Endothelial cell of umbilical vein (primary cell): ENCODE measurements around the gene PDPK1. TPM values are rescaled to one million over a fixed set of nuclear protein-coding genes. Genes with fewer than 3 reads are reported as not detected.
"Not testable (repeated sequence)": the region's sequence is repeated elsewhere in the genome, so short reads cannot be mapped to it uniquely, and the experiment has no call there.

Experiments
- BruUV-seq: library from RNA; stranded (reverse); fragments of 400-500 nt; replicated peaks from 2 replicates; lab custom pipeline; 2021; lab: Mats Ljungman, UMichigan
- CTCF ChIA-PET: fragments of 300-600, 350-600 bp; sonication (Branson Sonifier 250); formaldehyde crosslinking; loops from one replicate; lab custom pipeline; 2021; ENCODE audit warnings: antibody characterized with exemption, inconsistent platforms; lab: Charles Lee
- POLR2A ChIA-PET: fragments of 300-600, 350-600 bp; sonication (Branson Sonifier 250); formaldehyde crosslinking; loops from one replicate; lab custom pipeline; 2021; ENCODE audit warnings: antibody characterized with exemption, inconsistent platforms; lab: Charles Lee
- DNase-seq: peaks from one replicate; pipeline ENCODE4 v3.0.0-alpha.2; 2011; ENCODE audit warnings: low read depth, low spot score
- FAIRE-seq: peaks from 2 replicates; lab custom pipeline; 2011; peaks lifted over from hg19 to GRCh38; lab: Jason Lieb, UNC
- H2AFZ ChIP-seq: 2 replicates; pipeline ENCODE4 v1.6.0; 2012; ENCODE audit warnings: low read depth, low read length, control low read depth, inconsistent platforms
- H3K27ac ChIP-seq: 2 replicates; pipeline ENCODE4 v1.5.1; 2011; ENCODE audit warnings: low read depth, mild to moderate bottlenecking, control low read depth, low read length, moderate library complexity; ENCODE audit not compliant: insufficient read depth
- H3K27me3 ChIP-seq, 2 experiments: 2 replicates each; pipeline versions ENCODE4 v1.6.0 to v1.6.1; 2011; ENCODE audit warnings: low read length in 2 of 2, mixed read lengths in 1 of 2; ENCODE audit not compliant: control insufficient read depth in 2 of 2, insufficient read depth in 2 of 2
- H3K36me3 ChIP-seq, 2 experiments: 2 replicates in 1 of 2; 3 replicates in 1 of 2; pipeline ENCODE4 v1.5.1; 2011; ENCODE audit warnings: low read length in 2 of 2, mild to moderate bottlenecking in 1 of 2, moderate library complexity in 1 of 2; ENCODE audit not compliant: control insufficient read depth in 2 of 2, insufficient read depth in 2 of 2; ENCODE audit errors: extremely low read depth in 1 of 2
- H3K4me1 ChIP-seq: 3 replicates; pipeline ENCODE4 v1.5.1; 2011; ENCODE audit warnings: mild to moderate bottlenecking, low read length; ENCODE audit not compliant: control insufficient read depth, insufficient read depth; ENCODE audit errors: extremely low read depth
- H3K4me2 ChIP-seq: 2 replicates; pipeline ENCODE4 v1.6.1; 2011; ENCODE audit warnings: low read length, control low read depth, mixed read lengths; ENCODE audit not compliant: insufficient read depth
- H3K4me3 ChIP-seq, 3 experiments: fragments of 200-600 bp in 1 of 3; sonication (generic), shearing (Covaris generic) in 1 of 3; replicated peaks in 1 of 3; 2 replicates each; pipeline ENCODE4 v1.5.1; 2011 to 2016; ENCODE audit warnings: control low read depth in 3 of 3, low read length in 3 of 3, mild to moderate bottlenecking in 2 of 3, inconsistent platforms in 1 of 3, low read depth in 1 of 3, moderate library complexity in 1 of 3; ENCODE audit not compliant: insufficient read depth in 1 of 3
- H3K79me2 ChIP-seq: 2 replicates; pipeline ENCODE4 v1.6.0; 2012; ENCODE audit warnings: low read length, inconsistent platforms; ENCODE audit not compliant: control insufficient read depth, insufficient read depth
- H3K9ac ChIP-seq: replicated peaks from 2 replicates; pipeline ENCODE3; 2011; ENCODE audit warnings: low read length, control low read depth; ENCODE audit not compliant: insufficient read depth; ENCODE audit errors: extremely low read depth
- H3K9me1 ChIP-seq: replicated peaks from 3 replicates; pipeline ENCODE4 v1.6.0; 2011; ENCODE audit warnings: mild to moderate bottlenecking, low read length; ENCODE audit not compliant: control insufficient read depth, insufficient read depth; ENCODE audit errors: extremely low read depth
- H3K9me3 ChIP-seq: replicated peaks from 2 replicates; pipeline ENCODE4 v1.5.1; 2012; ENCODE audit warnings: low read length, inconsistent platforms; ENCODE audit not compliant: control insufficient read depth, insufficient read depth
- H4K20me1 ChIP-seq: replicated peaks from 2 replicates; pipeline ENCODE3; 2011; ENCODE audit warnings: mild to moderate bottlenecking, low read length; ENCODE audit not compliant: control insufficient read depth, insufficient read depth; ENCODE audit errors: extremely low read depth
- dilution Hi-C: fragments of 300-500 bp; cut with MboI; formaldehyde crosslinking; loops from one replicate; pipeline ENCODE4 v1.15.0; 2019; ENCODE audit warnings: low sequenced_read_pairs; ENCODE audit not compliant: extremely low pct_ligation_motif_present
- intact Hi-C: fragments of 100-400 bp; cut with micrococcal nuclease; formaldehyde crosslinking; loops from one replicate; pipeline ENCODE4 v1.10.0; 2022
- polyA plus RNA-seq, 4 experiments: library from polyadenylated mRNA; depleted of rRNA in 3 of 4; stranded (reverse) in 3 of 4; unstranded in 1 of 4; fragments of >200 nt; gene quantifications; 2 replicates each; pipeline versions ENCODE4 v1.2.1 to v1.2.3, GENCODE V29; 2011 to 2012; ENCODE audit warnings: missing spikeins in 1 of 4
- total RNA-seq: library from RNA; stranded (reverse); gene quantifications from 2 replicates; pipeline ENCODE4 v1.2.3, GENCODE V29; 2021

Gene PDPK1
- total and polyA plus RNA-seq, 2 donors (not counting 3 experiments of a cell fraction or from before 2014, with no cell fraction given) = 22.4 to 37.3 TPM

DNA sequence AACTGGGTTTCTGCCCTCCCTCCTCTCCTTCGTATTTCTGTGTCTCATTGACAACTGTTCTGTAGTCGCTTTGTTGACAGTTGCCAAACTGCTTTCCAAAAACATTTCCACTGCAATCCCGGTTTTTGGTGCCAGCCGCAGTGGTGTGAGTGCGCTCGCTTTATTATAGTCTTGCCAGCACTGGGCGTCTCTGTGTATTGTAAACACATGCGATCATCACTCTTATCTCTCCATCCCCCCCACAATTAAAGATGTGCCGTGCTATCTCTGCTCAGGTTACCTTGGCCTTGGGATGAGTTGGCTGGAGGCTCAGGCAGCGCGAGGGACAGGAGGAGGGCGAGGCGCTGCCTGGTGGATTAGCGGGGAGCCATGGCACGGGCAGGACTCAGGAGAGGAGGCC is 19.3 kb downstream of the PDPK1 start:
- H3K4me2 ChIP-seq, H3K27me3 ChIP-seq, H3K4me1 ChIP-seq, H3K9me1 ChIP-seq, H3K27ac ChIP-seq, CTCF ChIA-PET, H3K4me3 ChIP-seq, BruUV-seq, H3K9ac ChIP-seq, dilution Hi-C loops, H3K36me3 ChIP-seq, H2AFZ ChIP-seq, H4K20me1 ChIP-seq, DNase-seq, intact Hi-C loops, POLR2A ChIA-PET, H3K79me2 ChIP-seq, H3K9me3 ChIP-seq: not testable (repeated sequence)
- peak; percentile 73 for FAIRE-seq

DNA sequence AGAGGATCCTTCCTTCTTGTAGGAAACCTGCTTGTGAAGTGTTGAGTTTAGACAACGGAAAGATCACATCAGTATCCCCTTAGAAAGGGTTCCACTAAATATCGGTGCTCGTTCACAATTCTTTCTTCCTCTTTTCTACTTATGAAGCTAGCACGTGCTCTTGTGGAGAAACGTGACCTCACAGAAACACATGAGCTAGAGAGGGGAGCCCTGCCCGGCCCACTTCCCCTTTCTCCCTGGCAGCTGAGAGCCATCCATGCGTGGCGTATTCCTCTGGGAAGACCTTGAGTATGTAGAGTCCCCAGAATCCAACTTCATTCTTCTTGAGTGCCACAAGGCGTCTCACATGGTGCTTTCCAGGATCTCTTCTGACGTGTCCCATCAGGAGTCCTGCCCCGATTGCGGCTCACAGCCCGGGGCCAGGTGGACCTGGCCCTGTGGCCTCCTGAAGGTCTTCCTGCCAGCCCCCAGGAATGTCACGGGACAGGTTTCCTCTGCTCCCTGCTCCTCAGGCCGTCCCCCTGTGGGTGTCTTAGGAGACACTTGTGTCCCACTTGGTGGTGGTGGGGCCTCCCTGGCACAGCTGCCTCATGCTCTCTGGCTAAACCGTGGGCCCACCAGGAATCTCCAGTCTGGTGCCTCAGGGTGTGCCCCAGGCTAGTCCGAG is 22.4 kb downstream of the PDPK1 start:
- H3K9me3 ChIP-seq, intact Hi-C loops, CTCF ChIA-PET, POLR2A ChIA-PET, H3K27me3 ChIP-seq, H3K36me3 ChIP-seq, H3K4me1 ChIP-seq, H3K9me1 ChIP-seq, BruUV-seq, H3K4me2 ChIP-seq, DNase-seq, H3K4me3 ChIP-seq, FAIRE-seq, H4K20me1 ChIP-seq, H2AFZ ChIP-seq, dilution Hi-C loops, H3K79me2 ChIP-seq, H3K9ac ChIP-seq, H3K27ac ChIP-seq: not testable (repeated sequence)
